Measurements from ENCODE around the gene DCLRE1B.

The DCLRE1B gene

GRCh38 chr1:113930499-113931161 is 25.5 kb downstream of the DCLRE1B start:
- peak overlapping the region; percentile 95 for H3K4me2 ChIP-seq (ENCODE audit: low read length)
- H3K4me1 ChIP-seq (ENCODE audit: control insufficient read depth, insufficient read depth, low read length): peaks cover 27% of the 10 kb centered on the region

GRCh38 chr1:113931451-113931851 is 26.3 kb downstream of the DCLRE1B start:
- H3K27me3 ChIP-seq (ENCODE audit: control insufficient read depth, insufficient read depth, low read length): no peaks in the 10 kb centered on the region
- no peaks in the 10 kb centered on the region for H3K9me3 ChIP-seq (replicated peaks; ENCODE audit: low read length)
- H3K4me3 ChIP-seq (ENCODE audit: low read length): peak overlapping the region; percentile 85
- H3K36me3 ChIP-seq (ENCODE audit: insufficient read depth, low read length): no peaks in the 10 kb centered on the region
- peak overlapping the region; percentile 95 for H3K4me2 ChIP-seq (ENCODE audit: low read length)
- H3K4me1 ChIP-seq (ENCODE audit: control insufficient read depth, insufficient read depth, low read length): peaks cover 32% of the 10 kb centered on the region
- peak overlapping the region; percentile 99 for H3K9ac ChIP-seq (ENCODE audit: low read depth, low read length)

More at GRCh38 chr1:113930499-113931161, 25.5 kb downstream of the DCLRE1B start:
- Histone ChIP-seq H3K9me3 (replicated peaks; ENCODE audit: low read length) (no peaks in the 10 kb centered on the region), H3K27me3 (ENCODE audit: control insufficient read depth, insufficient read depth, low read length) (no peaks in the 10 kb centered on the region), H3K4me3 (ENCODE audit: low read length) (peak overlapping the region; percentile 85), H3K36me3 (ENCODE audit: insufficient read depth, low read length) (no peaks in the 10 kb centered on the region), H3K9ac (ENCODE audit: low read depth, low read length) (peak overlapping the region; percentile 99)

GRCh38 chr1:113934006-113934405 is 28.9 kb downstream of the DCLRE1B start:
- Histone ChIP-seq H3K36me3 (ENCODE audit: insufficient read depth, low read length) (no peaks in the 10 kb centered on the region), H3K9ac (ENCODE audit: low read depth, low read length) (no peak overlapping the region), H3K4me1 (ENCODE audit: control insufficient read depth, insufficient read depth, low read length) (peaks cover 33% of the 10 kb centered on the region), H3K27me3 (ENCODE audit: control insufficient read depth, insufficient read depth, low read length) (no peaks in the 10 kb centered on the region), H3K4me2 (ENCODE audit: low read length) (no peak overlapping the region), H3K9me3 (replicated peaks; ENCODE audit: low read length) (no peaks in the 10 kb centered on the region), H3K4me3 (ENCODE audit: low read length) (no peak overlapping the region)

- Histone ChIP-seq H3K4me3 (ENCODE audit: low read length) (no peak overlapping the region), H3K9me3 (replicated peaks; ENCODE audit: low read length) (no peaks in the 10 kb centered on the region), H3K27me3 (ENCODE audit: control insufficient read depth, insufficient read depth, low read length) (no peaks in the 10 kb centered on the region), H3K4me1 (ENCODE audit: control insufficient read depth, insufficient read depth, low read length) (peaks cover 33% of the 10 kb centered on the region), H3K9ac (ENCODE audit: low read depth, low read length) (no peak overlapping the region), H3K4me2 (ENCODE audit: low read length) (no peak overlapping the region), H3K36me3 (ENCODE audit: insufficient read depth, low read length) (no peaks in the 10 kb centered on the region)
These were observed 29.5 kb downstream of the DCLRE1B start for GRCh38 chr1:113934511-113935055.

GRCh38 chr1:113935176-113935575 is 30.1 kb downstream of the DCLRE1B start:
- Histone ChIP-seq H3K9me3 (replicated peaks; ENCODE audit: low read length) (no peaks in the 10 kb centered on the region), H3K9ac (ENCODE audit: low read depth, low read length) (no peak overlapping the region), H3K27me3 (ENCODE audit: control insufficient read depth, insufficient read depth, low read length) (no peaks in the 10 kb centered on the region), H3K4me2 (ENCODE audit: low read length) (no peak overlapping the region), H3K4me3 (ENCODE audit: low read length) (no peak overlapping the region), H3K36me3 (ENCODE audit: insufficient read depth, low read length) (peaks cover under 1% of the 10 kb centered on the region), H3K4me1 (ENCODE audit: control insufficient read depth, insufficient read depth, low read length) (peaks cover 33% of the 10 kb centered on the region)

GRCh38 chr1:113935970-113936369 is 30.8 kb downstream of the DCLRE1B start:
- Histone ChIP-seq H3K4me2 (ENCODE audit: low read length) (no peak overlapping the region), H3K9me3 (replicated peaks; ENCODE audit: low read length) (no peaks in the 10 kb centered on the region), H3K9ac (ENCODE audit: low read depth, low read length) (no peak overlapping the region), H3K36me3 (ENCODE audit: insufficient read depth, low read length) (peaks cover 8% of the 10 kb centered on the region), H3K27me3 (ENCODE audit: control insufficient read depth, insufficient read depth, low read length) (no peaks in the 10 kb centered on the region), H3K4me1 (ENCODE audit: control insufficient read depth, insufficient read depth, low read length) (peaks cover 29% of the 10 kb centered on the region), H3K4me3 (ENCODE audit: low read length) (no peak overlapping the region)

GRCh38 chr1:113937146-113937545 is 32.0 kb downstream of the DCLRE1B start:
- Histone ChIP-seq H3K9me3 (replicated peaks; ENCODE audit: low read length) (no peaks in the 10 kb centered on the region), H3K4me2 (ENCODE audit: low read length) (no peak overlapping the region), H3K36me3 (ENCODE audit: insufficient read depth, low read length) (peaks cover 13% of the 10 kb centered on the region), H3K4me1 (ENCODE audit: control insufficient read depth, insufficient read depth, low read length) (peaks cover 17% of the 10 kb centered on the region), H3K27me3 (ENCODE audit: control insufficient read depth, insufficient read depth, low read length) (no peaks in the 10 kb centered on the region), H3K4me3 (ENCODE audit: low read length) (no peak overlapping the region), H3K9ac (ENCODE audit: low read depth, low read length) (no peak overlapping the region)

- Histone ChIP-seq H3K9me3 (replicated peaks; ENCODE audit: low read length) (no peaks in the 10 kb centered on the region), H3K4me3 (ENCODE audit: low read length) (no peak overlapping the region), H3K4me1 (ENCODE audit: control insufficient read depth, insufficient read depth, low read length) (peaks cover 15% of the 10 kb centered on the region), H3K9ac (ENCODE audit: low read depth, low read length) (no peak overlapping the region), H3K4me2 (ENCODE audit: low read length) (no peak overlapping the region), H3K27me3 (ENCODE audit: control insufficient read depth, insufficient read depth, low read length) (no peaks in the 10 kb centered on the region), H3K36me3 (ENCODE audit: insufficient read depth, low read length) (peaks cover 19% of the 10 kb centered on the region)
These were observed 33.1 kb downstream of the DCLRE1B start for GRCh38 chr1:113938192-113938591.

- no peaks in the 10 kb centered on the region for H3K9me3 ChIP-seq (replicated peaks; ENCODE audit: low read length)
- no peak overlapping the region for H3K9ac ChIP-seq (ENCODE audit: low read depth, low read length)
- H3K4me2 ChIP-seq (ENCODE audit: low read length): no peak overlapping the region
- no peak overlapping the region for H3K4me3 ChIP-seq (ENCODE audit: low read length)
- H3K27me3 ChIP-seq (ENCODE audit: control insufficient read depth, insufficient read depth, low read length): no peaks in the 10 kb centered on the region
- H3K4me1 ChIP-seq (ENCODE audit: control insufficient read depth, insufficient read depth, low read length): peaks cover 15% of the 10 kb centered on the region
- H3K36me3 ChIP-seq (ENCODE audit: insufficient read depth, low read length): peaks cover 31% of the 10 kb centered on the region
These were observed 35.5 kb downstream of the DCLRE1B start for GRCh38 chr1:113940365-113941244.

GRCh38 chr1:113941245-113941559 is 36.1 kb downstream of the DCLRE1B start:
- Histone ChIP-seq H3K27me3 (ENCODE audit: control insufficient read depth, insufficient read depth, low read length) (no peaks in the 10 kb centered on the region), H3K9ac (ENCODE audit: low read depth, low read length) (no peak overlapping the region), H3K4me2 (ENCODE audit: low read length) (no peak overlapping the region), H3K36me3 (ENCODE audit: insufficient read depth, low read length) (peaks cover 31% of the 10 kb centered on the region), H3K4me3 (ENCODE audit: low read length) (no peak overlapping the region), H3K4me1 (ENCODE audit: control insufficient read depth, insufficient read depth, low read length) (peaks cover 10% of the 10 kb centered on the region), H3K9me3 (replicated peaks; ENCODE audit: low read length) (no peaks in the 10 kb centered on the region)

- H3K4me3 ChIP-seq (ENCODE audit: low read length): no peak overlapping the region
- no peaks in the 10 kb centered on the region for H3K9me3 ChIP-seq (replicated peaks; ENCODE audit: low read length)
- H3K4me2 ChIP-seq (ENCODE audit: low read length): no peak overlapping the region
- no peaks in the 10 kb centered on the region for H3K27me3 ChIP-seq (ENCODE audit: control insufficient read depth, insufficient read depth, low read length)
- peaks cover 31% of the 10 kb centered on the region for H3K36me3 ChIP-seq (ENCODE audit: insufficient read depth, low read length)
- H3K4me1 ChIP-seq (ENCODE audit: control insufficient read depth, insufficient read depth, low read length): peaks cover 11% of the 10 kb centered on the region
- no peak overlapping the region for H3K9ac ChIP-seq (ENCODE audit: low read depth, low read length)
These were observed 37.4 kb downstream of the DCLRE1B start for GRCh38 chr1:113942527-113942926.

All from skeletal muscle satellite cell (primary cell).